Adipose tissue (tissue), 3 donors: ENCODE data around the gene RRP7A. TPM values are rescaled to one million over a fixed set of nuclear protein-coding genes. Genes with fewer than 3 reads are reported as not detected.

Experiments
- H3K27ac ChIP-seq: one replicate; pipeline ENCODE4 v1.5.1; 2013; ENCODE audit warnings: low read depth, low read length
- WGBS, 3 donors: extraction: QIAGEN DNeasy Blood & Tissue Kit; methylation state at CpG; one replicate each; pipeline ENCODE4 v1.1.7; 2013; 5-methylcytosine and 5-hydroxymethylcytosine counted together
- polyA plus RNA-seq, 3 donors: library from polyadenylated mRNA; stranded (reverse); fragments of 200-250 nt; gene quantifications; one replicate each; pipeline ENCODE4 v1.2.3, GENCODE V29; 2013
- donor health status: healthy with polysubstance abuse.
- donor health status: Bipolar disorder and iron deficiency.
- donor health status: healthy.

RRP7A gene
- polyA plus RNA-seq, 3 donors = 8.0 to 23.5 (median 12.9) TPM

- 39 to 66% (median 60%) methylated on average over 4 of the region's 4 CpGs for WGBS, 3 donors
- H3K27ac ChIP-seq = no peak overlapping the region
Measured at GRCh38 chr22:42470366-42471082, 49.1 kb downstream of the RRP7A start.

- 78 to 86% (median 84%) methylated on average over 2 of the region's 2 CpGs for WGBS, 3 donors
- H3K27ac ChIP-seq = no peak overlapping the region
Measured at GRCh38 chr22:42468841-42469240, 50.8 kb downstream of the RRP7A start.

- 49 to 58% (median 57%) methylated on average over 1 of the region's 1 CpG for WGBS, 3 donors
- H3K27ac ChIP-seq = no peak overlapping the region
Measured at GRCh38 chr22:42462016-42462415, 57.6 kb downstream of the RRP7A start.

GRCh38 chr22:42461511-42461910, 58.1 kb downstream of the RRP7A start:
- no peak overlapping the region for H3K27ac ChIP-seq
- 53 to 72% (median 71%) methylated on average over 3 of the region's 3 CpGs for WGBS, 3 donors

Other genes starting within 250 kb of the RRP7A start
- gene TCF20, start 249.1 kb downstream of the RRP7A start, polyA plus RNA-seq = 1 to 10 TPM; 5.3 to 6.9 (median 5.3) TPM
- gene NFAM1, start 87.4 kb downstream of the RRP7A start, polyA plus RNA-seq = 1 to 10 TPM in 2 of 3 donors, under 1 TPM in 1; 0.32 to 4.4 (median 3.8) TPM
- 1 to 10 TPM; 1.1 to 2.7 (median 1.4) TPM for gene SERHL2, start 34.2 kb upstream of the RRP7A start, polyA plus RNA-seq
- 10 to 100 TPM; 27.4 to 32.6 (median 30.0) TPM for gene POLDIP3, start 95.1 kb upstream of the RRP7A start, polyA plus RNA-seq
- not detected for gene ATP5MGL, start 120.8 kb upstream of the RRP7A start, polyA plus RNA-seq
- gene CYB5R3, start 129.6 kb upstream of the RRP7A start, polyA plus RNA-seq = 100 to 1,000 TPM in 2 of 3 donors, 10 to 100 TPM in 1; 77.4 to 398 (median 294) TPM
- 10 to 100 TPM in 2 of 3 donors, 1 to 10 TPM in 1; 5.3 to 55.2 (median 36.4) TPM for gene A4GALT, start 201.1 kb upstream of the RRP7A start, polyA plus RNA-seq